HG03457 (cell line): ENCODE results near the gene ABHD2.

Experiments used
- ATAC-seq: cut with Tn5 transposase; IDR thresholded peaks from one replicate; pipeline ENCODE4 v1.9.1; 2021; ENCODE audit warnings: moderate number of reproducible peaks; ENCODE audit not compliant: unreplicated experiment

ABHD2 gene

DNA sequence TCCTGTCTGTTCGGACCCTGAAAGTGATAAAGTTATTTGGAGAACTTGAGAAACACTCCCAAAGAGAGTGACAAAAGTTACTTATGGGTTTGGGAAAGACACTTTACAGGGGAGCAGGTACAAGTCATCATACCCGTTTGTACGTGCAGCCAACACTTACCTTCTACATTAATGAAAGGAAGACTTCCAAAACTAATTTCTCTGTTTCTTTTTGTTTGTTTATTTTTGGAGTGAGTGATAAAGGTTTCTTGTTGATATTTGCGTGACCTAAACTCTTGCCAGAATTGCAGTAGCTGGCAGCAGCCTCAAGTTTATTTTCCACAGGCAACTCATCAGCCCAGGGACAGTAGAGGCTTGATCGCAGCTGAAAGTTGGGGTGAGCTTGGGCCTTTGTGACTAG lies 8.4 kb downstream of the ABHD2 start:
- no peak for ATAC-seq

DNA sequence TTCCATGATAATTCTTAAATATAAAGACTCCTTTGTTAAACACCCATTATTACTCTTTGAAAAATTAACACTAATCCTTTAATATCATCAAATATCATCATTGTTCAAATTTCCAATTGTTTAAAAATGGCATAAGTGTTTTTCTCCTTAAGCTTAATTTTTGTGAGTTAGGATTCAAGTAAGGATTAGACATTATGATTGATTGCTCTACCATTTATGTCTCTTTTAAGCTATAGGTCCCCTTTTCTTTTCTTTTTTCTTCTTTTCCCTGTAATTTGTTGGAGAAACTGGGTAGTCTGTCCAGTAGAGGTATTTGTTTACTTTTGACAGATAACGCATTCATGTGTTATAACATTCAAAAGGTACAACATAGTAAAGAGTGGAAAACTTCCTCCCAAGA lies 9.1 kb downstream of the ABHD2 start:
- no peak for ATAC-seq

DNA sequence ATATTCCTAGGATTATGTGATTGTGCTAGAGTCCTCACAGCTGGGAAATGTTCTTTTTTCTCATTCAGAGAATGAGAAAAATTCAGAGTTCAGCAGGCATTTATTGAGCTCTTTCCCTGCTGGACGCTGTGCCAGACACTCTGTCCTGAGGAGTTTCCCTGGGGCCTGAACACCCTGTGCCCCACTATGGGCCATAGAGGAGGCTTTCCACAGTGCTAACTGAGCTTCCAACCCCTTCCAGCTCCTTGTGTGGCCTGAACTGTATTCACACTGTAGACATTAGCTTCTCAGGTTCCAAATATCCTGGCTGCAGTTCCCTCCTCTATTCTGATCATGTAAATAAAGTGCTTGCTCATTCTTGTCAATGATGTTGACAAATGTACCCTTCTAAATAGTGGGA lies 10.0 kb downstream of the ABHD2 start:
- no peak for ATAC-seq

DNA sequence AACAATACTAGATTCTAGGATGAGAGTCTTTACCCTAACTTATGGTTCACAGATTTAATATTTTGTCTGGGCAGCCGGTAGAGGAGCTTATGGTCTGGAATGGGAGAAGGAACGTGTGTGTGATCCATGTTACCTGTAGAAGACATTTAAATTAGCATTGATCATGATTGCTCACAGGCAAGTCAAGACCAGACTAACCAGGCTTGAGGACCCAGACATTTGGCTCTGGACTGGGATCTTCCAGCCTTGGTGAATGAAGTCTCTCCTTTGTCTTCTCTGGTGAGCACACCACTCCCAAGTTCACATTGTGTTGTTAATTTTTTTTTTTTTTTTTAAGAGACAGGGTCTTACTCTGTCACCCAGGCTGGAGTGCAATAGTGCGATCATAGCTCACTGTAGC lies 11.7 kb downstream of the ABHD2 start:
- no peak for ATAC-seq

DNA sequence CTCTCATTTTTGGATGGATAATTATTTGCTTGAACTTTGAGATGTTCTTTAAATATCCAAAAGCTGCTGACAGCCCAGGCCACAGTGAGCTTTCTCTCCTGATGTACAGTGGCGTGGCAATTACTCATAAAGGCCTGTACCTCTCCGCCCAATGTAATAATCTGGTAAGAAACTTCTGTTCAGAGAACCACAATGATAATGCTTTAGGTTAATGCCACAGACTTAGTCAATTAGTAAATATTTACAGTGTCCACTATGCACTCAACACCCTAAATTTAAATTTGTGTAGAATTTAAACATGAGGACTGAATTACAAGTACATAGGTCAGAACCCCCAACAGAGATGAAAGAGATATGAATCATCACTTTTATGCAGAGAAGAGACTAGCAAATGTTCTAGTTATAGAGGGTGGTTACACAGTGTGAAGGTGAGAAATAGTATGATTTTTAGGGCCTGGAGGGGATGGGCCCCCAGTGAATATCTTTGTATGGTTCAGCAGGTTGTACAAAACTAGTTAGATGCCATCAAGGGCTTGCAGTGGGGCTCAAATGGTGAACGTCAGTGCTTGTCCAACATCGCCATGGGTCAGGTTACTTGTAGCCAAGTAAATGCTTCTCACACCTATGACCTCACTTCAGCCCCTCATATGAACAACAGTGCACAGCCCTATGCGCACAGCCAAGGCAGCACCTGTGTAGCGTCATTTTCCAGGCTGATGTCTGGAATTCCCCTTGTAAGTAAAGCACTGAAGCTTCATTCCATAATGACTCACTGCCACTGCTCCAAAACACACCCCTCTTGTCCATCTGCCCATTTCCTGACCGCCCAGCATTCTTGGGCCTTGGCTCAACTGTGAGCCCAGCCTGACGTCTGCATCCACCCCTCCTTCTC lies 13.3 kb downstream of the ABHD2 start:
- ATAC-seq, result no peak

DNA sequence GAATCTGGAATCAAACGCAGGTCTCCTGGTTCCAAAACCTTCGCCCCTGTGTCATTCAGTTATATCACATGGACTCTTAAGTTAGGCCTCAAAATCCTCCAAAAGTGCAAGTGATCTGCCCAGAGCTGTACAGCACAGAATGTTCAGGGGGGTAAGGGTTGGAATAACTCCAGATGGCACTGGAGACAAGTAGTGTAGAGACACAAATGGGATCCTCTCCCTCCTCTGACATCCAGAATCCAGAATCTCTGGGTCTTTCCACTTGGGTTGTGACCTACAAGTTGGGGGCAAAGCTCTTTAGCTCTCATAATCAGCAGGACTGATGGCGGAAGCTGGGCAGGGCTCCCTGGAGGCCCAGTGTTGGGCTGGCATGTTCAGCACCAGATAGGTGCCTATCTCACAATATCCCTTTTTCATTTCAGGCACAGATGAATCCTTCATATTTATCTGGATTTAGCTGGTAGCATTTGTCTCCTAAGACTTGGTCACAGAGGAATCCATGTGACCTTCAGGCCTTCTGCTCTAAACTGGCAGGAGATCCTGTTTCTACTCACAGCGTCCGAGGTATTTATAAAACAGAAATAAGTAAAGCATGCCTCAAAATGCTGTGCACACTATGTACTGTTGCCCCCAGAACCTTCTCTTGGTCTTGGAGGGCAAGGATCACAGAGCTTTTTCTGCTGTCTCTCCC lies 15.4 kb downstream of the ABHD2 start:
- ATAC-seq, result no peak

DNA sequence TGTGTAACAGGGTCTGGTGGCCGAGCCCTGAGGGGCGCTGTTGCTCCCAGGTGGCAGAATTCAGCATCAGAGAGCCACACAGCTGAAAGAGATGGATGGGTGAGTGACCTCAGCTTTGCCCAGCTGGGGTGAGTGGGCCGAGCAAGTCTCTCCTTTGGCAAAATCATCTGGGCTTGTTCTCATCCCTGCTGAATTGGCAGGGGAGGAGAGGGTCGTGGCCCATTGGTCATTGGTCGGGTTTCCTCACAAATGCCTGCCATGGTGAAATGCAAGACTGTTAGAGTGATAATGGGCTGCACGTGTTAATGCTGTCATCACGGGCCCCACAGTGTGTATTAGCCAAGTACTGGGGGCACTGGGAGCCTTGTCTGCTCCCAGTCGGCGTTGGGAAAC lies 15.9 kb downstream of the ABHD2 start:
- ATAC-seq, result no peak

DNA sequence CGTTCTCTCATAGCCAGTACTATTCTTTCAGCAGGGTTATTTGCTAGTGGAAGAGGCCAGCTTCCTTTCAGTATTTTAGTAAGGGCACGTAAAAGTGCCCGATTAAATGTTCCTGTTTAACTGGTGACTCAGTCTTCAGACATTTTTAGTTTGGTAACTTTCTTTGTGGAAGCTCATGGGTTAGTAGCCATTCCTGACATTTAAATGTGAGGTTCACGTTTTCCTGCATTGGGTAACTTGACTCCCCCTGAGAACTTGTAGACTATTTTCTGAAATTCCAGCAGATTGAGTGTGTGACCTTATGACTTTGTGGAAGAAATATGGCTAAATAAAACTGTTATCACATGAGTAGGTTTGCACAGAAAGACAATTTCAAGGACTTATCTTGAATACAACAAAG lies 16.9 kb downstream of the ABHD2 start:
- no peak for ATAC-seq

DNA sequence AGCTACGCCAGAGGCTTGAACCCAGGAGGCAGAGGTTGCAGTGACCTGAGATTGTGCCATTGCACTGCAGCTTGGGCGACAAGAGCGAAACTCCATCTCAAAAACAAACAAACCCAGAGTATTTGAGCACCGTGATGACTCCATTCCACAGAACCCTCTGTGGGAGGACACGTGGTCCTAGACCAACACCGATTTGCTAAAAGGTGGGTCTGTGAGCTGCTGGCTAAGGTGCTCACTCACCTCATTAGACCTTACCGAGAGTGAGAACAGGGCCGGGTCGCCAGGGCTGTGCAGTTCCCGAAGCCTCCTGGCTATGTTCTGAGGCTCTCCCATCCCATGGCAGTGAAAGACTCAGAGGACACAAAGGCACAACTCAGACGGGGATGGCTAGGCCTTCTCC lies 17.9 kb downstream of the ABHD2 start:
- ATAC-seq, result no peak

DNA sequence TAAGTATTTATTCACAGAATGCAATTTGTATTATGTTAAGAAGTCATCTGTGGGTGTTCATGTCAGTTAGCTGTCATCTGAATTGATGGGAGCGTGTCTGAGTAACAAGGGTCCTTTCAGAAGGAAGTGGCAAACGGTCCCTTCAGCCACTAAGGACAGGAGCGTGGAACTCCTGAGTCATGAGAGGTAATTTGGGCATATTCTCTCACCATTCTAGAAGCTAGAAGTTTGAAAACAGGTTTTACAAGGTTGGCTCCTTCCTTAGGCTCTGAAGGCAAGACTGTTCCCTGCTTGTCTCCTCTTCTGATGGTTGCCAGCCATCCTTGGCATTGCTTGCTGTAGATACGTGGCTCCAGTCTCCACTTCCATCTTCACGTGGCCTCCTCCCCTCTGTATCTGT lies 19.7 kb downstream of the ABHD2 start:
- no peak for ATAC-seq

DNA sequence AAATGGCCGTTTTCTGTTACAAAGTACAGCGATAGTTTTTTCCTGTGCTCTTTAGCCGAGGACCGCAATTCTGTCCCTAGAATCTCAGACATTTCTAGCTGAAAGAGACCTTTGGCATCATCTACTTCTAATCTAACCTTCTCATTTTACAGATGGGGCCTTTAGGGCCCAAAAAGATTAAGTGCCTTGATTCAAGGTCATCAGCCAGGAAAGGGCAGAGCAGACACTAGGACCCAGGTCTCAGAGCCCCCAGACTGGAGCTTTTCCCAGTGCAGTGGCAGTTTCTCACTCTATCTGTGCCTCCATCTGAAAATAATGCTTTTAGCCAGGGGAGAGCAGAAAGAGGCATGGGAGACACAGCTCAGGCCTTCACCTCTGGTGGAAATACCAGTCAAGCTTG lies 20.6 kb downstream of the ABHD2 start:
- ATAC-seq, result no peak

DNA sequence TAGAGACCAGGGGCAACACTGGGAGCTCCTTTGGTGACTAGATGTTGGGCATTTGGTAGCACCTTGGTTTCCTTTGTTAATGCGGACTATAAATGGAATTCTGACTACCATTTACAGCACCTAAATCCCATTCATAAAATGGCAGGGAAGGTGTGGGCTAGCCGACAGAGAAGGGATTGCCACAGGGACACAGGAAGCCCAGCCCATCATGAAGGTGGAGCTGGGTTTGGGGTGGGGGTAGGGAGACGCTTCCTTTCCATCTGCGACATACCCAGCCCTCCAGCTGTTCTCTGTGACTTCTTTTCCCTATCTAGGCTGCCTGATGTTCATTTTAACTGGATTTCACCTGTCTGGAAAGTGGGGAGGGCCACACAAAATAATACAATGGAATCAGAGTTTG lies 21.0 kb downstream of the ABHD2 start:
- no peak for ATAC-seq

DNA sequence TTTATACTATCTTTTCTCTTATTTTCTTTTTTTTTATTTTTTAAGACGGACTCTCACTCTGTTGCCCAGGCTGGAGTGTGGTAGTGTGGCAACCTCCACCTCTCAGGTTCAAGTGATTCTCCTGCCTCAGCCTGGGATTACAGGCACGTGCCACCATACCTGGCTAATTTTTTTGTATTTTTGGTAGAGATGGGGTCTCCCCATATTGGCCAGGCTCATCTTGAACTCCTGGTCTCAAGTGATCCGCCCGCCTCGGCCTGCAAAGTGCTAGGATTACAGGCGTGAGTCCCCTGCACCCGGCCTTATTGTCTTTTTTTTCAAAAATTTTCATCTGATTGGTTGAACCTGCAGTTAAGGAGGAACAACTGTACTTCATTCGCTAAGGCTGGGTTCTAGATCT lies 21.8 kb downstream of the ABHD2 start:
- ATAC-seq, result no peak

DNA sequence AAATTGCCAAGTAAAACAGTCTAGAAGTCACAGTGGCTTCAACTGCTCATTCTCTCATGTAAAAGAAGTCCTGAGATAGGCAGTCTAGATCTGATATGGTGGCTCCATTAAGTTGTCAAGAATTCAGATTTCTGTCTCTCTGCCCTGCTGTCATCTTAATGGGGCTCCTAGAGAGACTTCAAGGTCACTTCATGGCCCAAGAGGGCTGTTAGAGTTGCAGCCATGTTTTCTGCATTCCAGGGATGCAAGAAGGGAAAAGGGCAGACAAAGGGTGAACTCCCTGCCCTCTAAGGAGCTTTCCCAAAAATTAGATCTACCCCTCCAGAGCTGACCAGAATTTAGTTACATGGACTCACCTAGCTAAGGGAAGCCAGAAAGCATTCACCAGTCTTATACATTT lies 23.1 kb downstream of the ABHD2 start:
- ATAC-seq, result no peak

DNA sequence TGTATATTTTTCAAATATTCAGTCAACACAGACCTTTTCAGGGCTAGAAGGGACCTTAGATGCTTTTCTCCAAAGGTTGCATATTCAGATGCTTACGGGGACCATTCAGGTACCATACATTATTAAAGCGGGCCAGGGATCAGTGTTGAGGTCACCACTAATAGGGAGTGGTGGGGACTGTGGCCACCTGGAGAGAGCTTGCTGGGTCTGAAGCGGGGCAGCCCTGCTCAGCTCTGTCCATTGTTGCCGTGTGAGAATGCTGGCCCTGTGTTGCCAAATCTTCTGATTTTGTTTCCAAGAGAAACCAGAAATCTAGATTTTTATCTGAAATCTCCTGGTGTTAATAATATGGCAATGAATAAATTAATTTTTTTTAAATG lies 23.7 kb downstream of the ABHD2 start:
- ATAC-seq, result no peak

DNA sequence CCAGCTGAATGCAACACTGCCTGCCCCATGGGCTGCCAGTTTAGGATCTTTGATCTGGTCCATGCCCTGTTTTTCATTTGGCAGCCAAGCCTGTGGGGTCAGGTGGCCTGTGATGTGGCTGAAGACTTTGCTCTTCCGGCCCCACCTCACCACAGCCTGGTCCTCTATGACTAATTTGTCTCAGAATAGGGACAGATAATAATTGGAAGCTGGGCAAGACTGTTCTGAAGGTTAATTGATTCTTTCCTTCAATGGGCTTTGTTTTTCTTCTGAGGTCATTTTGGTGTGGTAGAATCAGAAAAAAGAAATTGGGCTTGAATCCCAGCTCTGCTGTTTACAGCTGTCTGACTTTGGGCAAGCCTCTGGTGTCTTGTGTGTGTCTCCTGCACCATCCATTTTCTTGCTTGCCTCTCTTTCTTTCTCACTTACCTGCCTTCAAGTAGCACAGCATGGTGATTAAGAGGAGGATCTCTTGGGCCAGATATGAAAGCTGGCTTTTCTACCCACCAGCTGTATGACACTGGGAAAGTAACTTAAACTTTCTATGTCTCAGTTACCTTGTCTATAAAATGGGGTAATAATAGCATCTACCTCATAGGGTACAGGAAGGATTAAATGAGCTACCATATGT lies 24.2 kb downstream of the ABHD2 start:
- no peak for ATAC-seq

DNA sequence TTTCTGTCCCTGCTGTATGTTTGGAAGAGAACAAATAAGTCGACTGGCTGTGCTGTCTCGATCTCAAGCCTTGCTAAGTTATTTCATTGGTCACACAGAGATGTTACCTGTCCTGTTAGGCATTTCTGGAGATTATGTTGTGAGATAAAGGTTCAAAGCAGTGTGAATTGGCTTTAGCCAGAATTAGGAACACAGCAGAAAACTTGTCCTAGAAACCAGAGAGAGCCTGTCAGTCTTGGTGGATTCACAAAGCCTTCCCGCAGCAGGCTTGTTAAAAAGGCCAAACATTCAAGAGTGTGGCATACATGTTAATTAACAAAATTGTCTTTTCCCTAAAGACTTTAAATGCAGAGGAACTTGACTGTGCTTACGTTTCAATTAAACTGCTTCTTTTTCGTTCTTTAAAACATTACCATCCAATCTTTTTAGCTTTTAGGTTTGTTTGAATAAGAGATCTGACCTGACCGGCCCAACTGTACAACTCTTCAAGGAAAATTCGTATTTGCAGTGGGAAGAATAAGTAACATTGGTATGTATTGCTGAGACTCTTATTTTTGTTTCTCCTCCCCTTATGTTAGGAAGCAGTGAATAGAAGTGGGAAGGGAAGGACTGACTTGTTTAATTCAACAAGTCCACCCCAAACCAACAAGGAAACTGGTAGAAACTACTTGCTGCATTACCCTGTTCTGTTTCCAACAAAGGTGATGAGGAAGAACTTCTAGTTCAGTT lies 25.2 kb downstream of the ABHD2 start:
- no peak for ATAC-seq

DNA sequence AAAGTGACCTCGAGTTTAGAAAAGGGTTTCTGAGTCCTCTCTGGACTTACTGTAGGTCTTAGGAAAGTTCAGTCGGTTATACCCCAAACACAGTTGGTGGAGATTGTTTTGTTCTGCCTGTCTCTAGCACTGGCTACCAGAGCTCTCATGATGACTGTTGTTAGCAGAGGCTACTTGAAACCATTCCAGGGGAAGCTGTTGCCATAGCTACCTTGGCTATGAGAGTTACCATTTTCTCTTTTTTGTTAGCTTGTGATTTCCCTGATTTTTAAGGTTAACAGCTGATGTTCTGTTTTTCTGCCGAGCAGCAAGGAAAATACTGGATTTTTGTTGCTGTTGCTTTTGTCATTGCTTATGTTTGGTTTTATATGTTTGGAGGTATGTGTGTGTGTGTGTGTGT lies 26.7 kb downstream of the ABHD2 start:
- no peak for ATAC-seq

DNA sequence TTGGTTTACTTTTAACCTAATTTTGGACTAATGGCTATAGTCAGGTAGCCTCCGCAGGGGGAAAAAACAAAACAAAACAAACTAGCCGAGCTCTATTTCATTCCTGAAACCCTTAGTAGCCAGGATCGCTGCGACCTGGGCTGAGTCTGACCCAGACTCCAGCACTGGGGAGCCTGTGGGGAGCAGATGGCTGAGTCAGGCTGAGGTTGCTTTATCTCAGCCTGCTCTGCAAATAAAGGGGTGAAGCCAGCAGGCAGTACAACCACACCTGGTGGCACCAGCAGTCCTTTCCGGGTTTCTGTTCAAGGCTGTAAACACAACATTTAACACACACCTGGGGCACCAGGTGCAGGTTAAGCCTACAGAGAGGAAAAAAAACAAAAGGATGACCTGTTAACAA lies 27.3 kb downstream of the ABHD2 start:
- no peak for ATAC-seq

DNA sequence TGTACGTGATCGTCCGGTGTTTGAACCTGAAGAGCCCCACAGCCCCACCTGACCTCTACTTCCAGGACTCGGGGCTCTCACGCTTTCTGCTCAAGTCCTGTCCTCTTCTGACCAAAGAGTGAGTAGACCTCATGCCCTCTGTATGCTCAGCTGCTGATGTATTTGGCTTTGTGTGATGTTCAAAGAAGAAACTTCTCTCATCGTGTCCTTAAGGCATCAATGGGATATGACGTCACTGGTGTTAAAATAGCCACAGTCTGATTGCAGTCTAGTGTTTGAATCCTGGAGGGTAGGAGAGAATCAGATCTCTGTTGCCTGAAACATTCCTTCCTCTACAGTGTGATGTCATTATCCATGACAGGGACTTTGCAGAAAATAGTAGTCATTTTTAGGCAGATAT lies 28.1 kb downstream of the ABHD2 start:
- no peak for ATAC-seq

DNA sequence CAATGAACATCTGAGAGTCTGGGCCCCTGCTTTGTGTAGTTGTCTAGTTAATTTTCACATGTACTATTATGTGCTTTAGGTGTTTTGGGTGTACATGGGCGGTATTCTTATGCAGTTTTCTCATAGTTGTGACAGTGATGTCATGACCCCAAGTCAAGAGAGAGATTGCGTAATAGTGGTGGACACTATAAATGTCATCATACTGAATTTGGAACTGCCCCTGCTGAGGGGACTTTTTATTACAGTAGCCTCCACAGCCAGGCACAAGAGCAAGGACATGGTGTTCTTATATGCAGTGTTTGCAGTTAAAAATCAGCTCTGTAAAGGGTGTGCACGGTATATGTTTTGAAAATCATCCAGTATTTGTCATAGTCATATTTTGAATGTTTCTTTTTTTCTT lies 29.5 kb downstream of the ABHD2 start:
- ATAC-seq, result no peak
